Nephron progenitor cell (in vitro differentiated cells): ENCODE results near the gene TENT4A.
A peak's percentile ranks its signal among the peaks of the same experiment; 100 is the strongest.

Experiments used
- DNase-seq: peaks from one replicate; pipeline ENCODE4 v3.0.0; 2021
- H3K27ac Mint-ChIP-seq: 2 replicates; pipeline ENCODE4 v1.8.0; 2021; ENCODE audit warnings: mild to moderate bottlenecking, moderate library complexity, mixed read lengths
- H3K27me3 Mint-ChIP-seq: 2 replicates; pipeline ENCODE4 v1.8.0; 2021; ENCODE audit warnings: mild to moderate bottlenecking, low read depth, mixed read lengths; ENCODE audit not compliant: poor library complexity
- H3K36me3 Mint-ChIP-seq: 2 replicates; pipeline ENCODE4 v1.8.0; 2021; ENCODE audit warnings: low read depth, mixed read lengths
- H3K4me1 Mint-ChIP-seq: 2 replicates; pipeline ENCODE4 v1.8.0; 2021; ENCODE audit warnings: mixed read lengths
- H3K4me3 Mint-ChIP-seq: 2 replicates; pipeline ENCODE4 v1.8.0; 2021; ENCODE audit warnings: mild to moderate bottlenecking, moderate library complexity, mixed read lengths
- H3K9me3 Mint-ChIP-seq: 2 replicates; pipeline ENCODE4 v1.8.0; 2021; ENCODE audit warnings: mild to moderate bottlenecking, moderate library complexity, mixed read lengths
- TF ChIP-seq, protein P1 (sequence below): fragments of 200-600 bp; sonication (generic); IDR thresholded peaks from 2 replicates; pipeline ENCODE4 v1.5.0; 2021; ENCODE audit warnings: antibody characterized with exemption

Gene TENT4A

GRCh38 chr5:6747103-6747502 is 33.9 kb downstream of the TENT4A start:
- no peaks in the 10 kb centered on the region for H3K9me3 Mint-ChIP-seq
- peaks cover 4% of the 10 kb centered on the region for H3K4me1 Mint-ChIP-seq
- DNase-seq, result no peak
- TF ChIP-seq, protein P1, sequence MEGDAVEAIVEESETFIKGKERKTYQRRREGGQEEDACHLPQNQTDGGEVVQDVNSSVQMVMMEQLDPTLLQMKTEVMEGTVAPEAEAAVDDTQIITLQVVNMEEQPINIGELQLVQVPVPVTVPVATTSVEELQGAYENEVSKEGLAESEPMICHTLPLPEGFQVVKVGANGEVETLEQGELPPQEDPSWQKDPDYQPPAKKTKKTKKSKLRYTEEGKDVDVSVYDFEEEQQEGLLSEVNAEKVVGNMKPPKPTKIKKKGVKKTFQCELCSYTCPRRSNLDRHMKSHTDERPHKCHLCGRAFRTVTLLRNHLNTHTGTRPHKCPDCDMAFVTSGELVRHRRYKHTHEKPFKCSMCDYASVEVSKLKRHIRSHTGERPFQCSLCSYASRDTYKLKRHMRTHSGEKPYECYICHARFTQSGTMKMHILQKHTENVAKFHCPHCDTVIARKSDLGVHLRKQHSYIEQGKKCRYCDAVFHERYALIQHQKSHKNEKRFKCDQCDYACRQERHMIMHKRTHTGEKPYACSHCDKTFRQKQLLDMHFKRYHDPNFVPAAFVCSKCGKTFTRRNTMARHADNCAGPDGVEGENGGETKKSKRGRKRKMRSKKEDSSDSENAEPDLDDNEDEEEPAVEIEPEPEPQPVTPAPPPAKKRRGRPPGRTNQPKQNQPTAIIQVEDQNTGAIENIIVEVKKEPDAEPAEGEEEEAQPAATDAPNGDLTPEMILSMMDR, result no peak
- no peak overlapping the region for H3K4me3 Mint-ChIP-seq
- no peak overlapping the region for H3K27ac Mint-ChIP-seq
- peaks cover 72% of the 10 kb centered on the region for H3K36me3 Mint-ChIP-seq
- peaks cover 3% of the 10 kb centered on the region for H3K27me3 Mint-ChIP-seq

DNA sequence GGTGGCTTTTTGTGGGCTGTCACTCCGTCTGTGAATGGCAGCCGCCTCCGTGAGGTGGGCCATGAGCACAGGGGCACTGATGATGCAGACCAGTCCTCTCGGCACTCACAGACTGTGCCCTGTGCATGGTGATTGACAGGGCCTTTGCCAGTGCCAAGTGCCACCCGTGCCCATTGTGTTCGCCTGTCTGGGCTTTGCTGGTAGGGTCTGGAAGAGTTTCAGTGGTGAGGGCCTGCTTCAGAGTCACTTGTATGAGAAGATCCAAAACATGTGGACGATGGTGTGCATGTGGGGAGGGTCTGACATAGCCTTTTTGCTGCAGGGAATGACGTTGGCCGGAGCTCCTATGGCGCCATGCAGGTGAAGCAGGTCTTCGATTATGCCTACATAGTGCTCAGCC is 34.9 kb downstream of the TENT4A start:
- Mint-ChIP-seq H3K27ac (peak overlapping the region; percentile 33), H3K9me3 (no peaks in the 10 kb centered on the region), H3K27me3 (peaks cover 3% of the 10 kb centered on the region), H3K4me1 (peaks cover 3% of the 10 kb centered on the region), H3K4me3 (no peak overlapping the region), H3K36me3 (peaks cover 78% of the 10 kb centered on the region)
- DNase-seq, result no peak
- TF ChIP-seq, protein P1, result no peak

DNA sequence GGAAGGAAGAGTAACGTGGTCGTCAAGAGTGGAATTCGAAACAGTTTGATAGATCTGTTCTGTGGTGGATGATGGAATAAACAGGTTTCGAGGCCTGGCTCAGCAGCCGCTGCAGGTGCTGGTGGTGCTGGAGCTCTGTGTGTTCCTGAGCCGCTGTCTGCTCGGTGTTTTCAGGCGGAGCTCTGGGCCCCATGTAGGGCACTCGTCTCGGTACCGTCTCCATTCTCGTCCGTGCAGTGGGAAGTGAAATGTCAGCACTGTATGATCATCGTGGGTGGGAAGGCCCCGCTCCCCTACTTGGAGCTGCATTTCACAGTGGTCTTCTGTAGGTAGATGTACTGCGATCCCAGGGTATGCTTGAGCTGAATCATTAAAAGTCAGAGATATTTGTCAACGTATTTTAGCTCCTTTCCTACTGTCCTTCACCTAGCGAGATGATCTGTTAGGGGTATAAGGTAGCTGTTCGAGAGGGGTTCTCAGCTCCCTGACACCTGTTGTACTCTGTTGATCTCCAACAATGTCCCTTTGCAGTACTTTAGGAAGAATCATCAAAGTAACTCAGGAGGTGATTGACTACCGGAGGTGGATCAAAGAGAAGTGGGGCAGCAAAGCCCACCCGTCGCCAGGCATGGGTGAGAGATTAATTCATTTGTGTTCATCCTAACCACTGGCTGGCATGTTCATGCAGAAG is 35.9 kb downstream of the TENT4A start:
- TF ChIP-seq, protein P1, result no peak
- Mint-ChIP-seq H3K36me3 (peaks cover 85% of the 10 kb centered on the region), H3K4me1 (no peaks in the 10 kb centered on the region), H3K27me3 (peaks cover 3% of the 10 kb centered on the region), H3K4me3 (no peak overlapping the region), H3K9me3 (no peaks in the 10 kb centered on the region), H3K27ac (peak overlapping the region; percentile 33)
- DNase-seq, result no peak

DNA sequence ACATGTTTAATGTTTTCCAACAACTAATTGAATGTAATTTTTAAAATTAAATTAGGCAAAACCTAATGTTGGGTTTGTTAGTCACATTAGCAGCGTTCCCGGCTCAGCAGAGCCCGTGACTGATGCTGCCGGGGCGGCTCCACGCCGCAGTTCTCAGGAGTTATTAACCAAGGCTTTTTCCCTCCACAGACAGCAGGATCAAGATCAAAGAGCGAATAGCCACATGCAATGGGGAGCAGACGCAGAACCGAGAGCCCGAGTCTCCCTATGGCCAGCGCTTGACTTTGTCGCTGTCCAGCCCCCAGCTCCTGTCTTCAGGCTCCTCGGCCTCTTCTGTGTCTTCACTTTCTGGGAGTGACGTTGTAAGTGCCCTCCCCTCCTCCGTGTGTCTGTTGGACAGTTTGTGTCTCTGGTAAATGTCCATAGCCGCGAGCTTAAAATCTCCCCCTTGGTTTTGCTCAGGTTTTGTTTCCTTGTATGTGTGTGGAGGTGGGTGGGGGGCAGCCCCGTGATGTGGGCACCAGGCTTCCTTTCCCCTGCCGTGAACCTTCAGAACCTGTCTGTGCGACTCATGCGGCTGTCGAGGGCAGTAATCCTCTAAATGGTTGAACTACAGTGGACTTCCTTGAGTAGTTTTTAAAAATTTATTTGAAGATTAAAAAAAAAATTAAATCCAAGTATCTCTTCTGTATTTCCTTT is 37.1 kb downstream of the TENT4A start:
- no peaks in the 10 kb centered on the region for H3K4me1 Mint-ChIP-seq
- DNase-seq, result no peak
- H3K9me3 Mint-ChIP-seq, result no peaks in the 10 kb centered on the region
- H3K36me3 Mint-ChIP-seq, result peaks cover 89% of the 10 kb centered on the region
- H3K27me3 Mint-ChIP-seq, result peaks cover 3% of the 10 kb centered on the region
- H3K4me3 Mint-ChIP-seq, result no peak overlapping the region
- TF ChIP-seq, protein P1, result no peak
- H3K27ac Mint-ChIP-seq, result no peak overlapping the region

DNA sequence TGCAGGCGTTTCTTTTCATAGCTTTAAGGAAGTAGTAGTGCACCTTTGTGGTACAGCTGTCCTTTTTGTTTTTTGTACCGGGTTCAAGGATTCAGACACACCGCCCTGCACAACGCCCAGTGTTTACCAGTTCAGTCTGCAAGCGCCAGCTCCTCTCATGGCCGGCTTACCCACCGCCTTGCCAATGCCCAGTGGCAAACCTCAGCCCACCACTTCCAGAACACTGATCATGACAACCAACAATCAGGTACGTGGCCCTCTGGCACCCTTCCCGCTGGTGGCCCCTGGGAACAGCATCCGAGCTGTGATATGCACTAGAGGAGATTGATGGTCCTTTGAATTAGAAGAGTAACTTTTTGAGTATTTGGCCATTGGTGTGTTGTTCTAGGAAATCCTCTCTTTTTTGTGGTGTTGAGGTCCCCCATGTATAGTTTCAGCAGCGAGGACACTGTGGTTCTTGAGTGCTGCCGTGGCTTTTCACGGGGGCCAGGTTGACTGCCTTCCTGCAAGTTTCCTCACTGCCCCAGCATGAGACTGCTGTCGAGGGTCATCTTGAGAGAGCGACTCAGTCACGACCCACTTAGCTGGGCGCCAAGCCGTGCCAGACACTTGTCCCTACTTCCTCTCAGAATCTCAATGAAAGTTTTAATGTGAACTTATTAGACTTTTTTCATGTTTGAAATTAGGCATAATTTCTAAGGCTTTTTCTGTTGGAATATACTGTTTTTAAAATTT is 37.9 kb downstream of the TENT4A start:
- no peak for DNase-seq
- H3K27ac Mint-ChIP-seq, result peak overlapping the region; percentile 50
- H3K9me3 Mint-ChIP-seq, result no peaks in the 10 kb centered on the region
- TF ChIP-seq, protein P1, result no peak
- no peaks in the 10 kb centered on the region for H3K4me1 Mint-ChIP-seq
- H3K27me3 Mint-ChIP-seq, result peaks cover 3% of the 10 kb centered on the region
- peaks cover 93% of the 10 kb centered on the region for H3K36me3 Mint-ChIP-seq
- no peak overlapping the region for H3K4me3 Mint-ChIP-seq
